NCI-H2029 treated with DMSO at 0.1 percent for 48 hours (cell line): Measurements from ENCODE around the gene SLC6A14.

ENCODE experiments used
- DNase-seq: peaks from one replicate; lab custom pipeline; 2025; lab: John Stamatoyannopoulos, UW

SLC6A14 gene

GRCh38 chrX:116436358-116436816, at the start of gene SLC6A14:
Gene SLC6A14 (plus strand): TSS chrX:116436606. CDS start chrX:116436710, 104 bp downstream.
- no peak for DNase-seq

GRCh38 chrX:116395752-116396151, 40.7 kb upstream of the SLC6A14 start:
- no peak for DNase-seq

GRCh38 chrX:116399681-116400080, 36.7 kb upstream of the SLC6A14 start:
- no peak for DNase-seq

GRCh38 chrX:116409219-116409618, 27.2 kb upstream of the SLC6A14 start:
- DNase-seq: no peak

- DNase-seq: no peak
Measured at GRCh38 chrX:116413273-116413672, 23.1 kb upstream of the SLC6A14 start.

GRCh38 chrX:116417214-116417613, 19.2 kb upstream of the SLC6A14 start:
- DNase-seq: no peak

GRCh38 chrX:116417968-116418367, 18.4 kb upstream of the SLC6A14 start:
- no peak for DNase-seq

- DNase-seq: no peak
Measured at GRCh38 chrX:116427978-116428377, 8.4 kb upstream of the SLC6A14 start.

GRCh38 chrX:116435597-116435996, 809 bp upstream of the SLC6A14 start:
- DNase-seq: no peak

GRCh38 chrX:116449156-116449555, 12.8 kb downstream of the SLC6A14 start:
- no peak for DNase-seq

- DNase-seq: no peak
Measured at GRCh38 chrX:116462822-116463221, 26.4 kb downstream of the SLC6A14 start, which contains the start of gene CT83. Gene CT83 (minus strand): TSS chrX:116462976. CDS start chrX:116462856, 120 bp downstream.

- DNase-seq: no peak
Measured at GRCh38 chrX:116480059-116480458, 43.7 kb downstream of the SLC6A14 start.

- DNase-seq: no peak
Measured at GRCh38 chrX:116490104-116490503, 53.7 kb downstream of the SLC6A14 start.

GRCh38 chrX:116493271-116493670, 56.9 kb downstream of the SLC6A14 start:
- no peak for DNase-seq

GRCh38 chrX:116499780-116500179, 63.4 kb downstream of the SLC6A14 start:
- no peak for DNase-seq
